ENCODE measurements around the gene KIF14. TPM values are rescaled to one million over a fixed set of nuclear protein-coding genes. Genes with fewer than 3 reads are reported as not detected.

KIF14 gene
- total RNA-seq, 2 donors from 2014 or later: 0.23 to 1.7 TPM

- TF ChIP-seq POLR2A (IDR thresholded peaks at IDR 0.05) (no peak), POLR2AphosphoS5 (IDR thresholded peaks at IDR 0.05) (no peak)
- TF ChIP-seq, protein P1, sequence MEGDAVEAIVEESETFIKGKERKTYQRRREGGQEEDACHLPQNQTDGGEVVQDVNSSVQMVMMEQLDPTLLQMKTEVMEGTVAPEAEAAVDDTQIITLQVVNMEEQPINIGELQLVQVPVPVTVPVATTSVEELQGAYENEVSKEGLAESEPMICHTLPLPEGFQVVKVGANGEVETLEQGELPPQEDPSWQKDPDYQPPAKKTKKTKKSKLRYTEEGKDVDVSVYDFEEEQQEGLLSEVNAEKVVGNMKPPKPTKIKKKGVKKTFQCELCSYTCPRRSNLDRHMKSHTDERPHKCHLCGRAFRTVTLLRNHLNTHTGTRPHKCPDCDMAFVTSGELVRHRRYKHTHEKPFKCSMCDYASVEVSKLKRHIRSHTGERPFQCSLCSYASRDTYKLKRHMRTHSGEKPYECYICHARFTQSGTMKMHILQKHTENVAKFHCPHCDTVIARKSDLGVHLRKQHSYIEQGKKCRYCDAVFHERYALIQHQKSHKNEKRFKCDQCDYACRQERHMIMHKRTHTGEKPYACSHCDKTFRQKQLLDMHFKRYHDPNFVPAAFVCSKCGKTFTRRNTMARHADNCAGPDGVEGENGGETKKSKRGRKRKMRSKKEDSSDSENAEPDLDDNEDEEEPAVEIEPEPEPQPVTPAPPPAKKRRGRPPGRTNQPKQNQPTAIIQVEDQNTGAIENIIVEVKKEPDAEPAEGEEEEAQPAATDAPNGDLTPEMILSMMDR (IDR thresholded peaks at IDR 0.05): no peak
- no peak overlapping the region for H3K27ac ChIP-seq
- no peaks in the 10 kb centered on the region for H3K9me3 ChIP-seq
- no peaks in the 10 kb centered on the region for H3K4me1 ChIP-seq (replicated peaks)
- peaks cover 0 to 2% of the 10 kb centered on the region in 2 donors for H3K36me3 ChIP-seq
- intact Hi-C loops (cut with DNase I): loop anchor here (5.0 kb wide), 1 partner anchor 136 kb away; no protein-coding TSS in a partner anchor
- DNase-seq (ENCODE audit: low spot score): no peak
- H3K4me3 ChIP-seq: no peak overlapping the region
- WGBS: 34% methylated on average over 2 of the region's 2 CpGs
- no peaks in the 10 kb centered on the region for H3K27me3 ChIP-seq (replicated peaks; ENCODE audit: insufficient read depth)
These were observed 45.3 kb upstream of the KIF14 start for GRCh38 chr1:200665861-200666260.

GRCh38 chr1:200660719-200661118 lies 40.2 kb upstream of the KIF14 start:
- Histone ChIP-seq H3K36me3 (peaks cover 0 to 2% of the 10 kb centered on the region in 2 donors), H3K27ac (no peak overlapping the region), H3K27me3 (replicated peaks; ENCODE audit: insufficient read depth) (no peaks in the 10 kb centered on the region), H3K9me3 (no peaks in the 10 kb centered on the region), H3K4me1 (replicated peaks) (no peaks in the 10 kb centered on the region), H3K4me3 (no peak overlapping the region)
- 85% methylated on average over 6 of the region's 6 CpGs for WGBS
- DNase-seq (ENCODE audit: low spot score): no peak
- TF ChIP-seq POLR2A (IDR thresholded peaks at IDR 0.05) (no peak), POLR2AphosphoS5 (IDR thresholded peaks at IDR 0.05) (no peak)
- TF ChIP-seq, protein P1 (IDR thresholded peaks at IDR 0.05): no peak
- intact Hi-C loops (cut with DNase I): no loop called here

- H3K27ac ChIP-seq: no peak overlapping the region
- no peak overlapping the region for H3K4me3 ChIP-seq
- no peaks in the 10 kb centered on the region for H3K4me1 ChIP-seq (replicated peaks)
- no peak for DNase-seq (ENCODE audit: low spot score)
- no peak for TF ChIP-seq POLR2A (IDR thresholded peaks at IDR 0.05)
- WGBS: 74% methylated on average over 1 of the region's 1 CpG
- intact Hi-C loops (cut with DNase I): no loop called here
- H3K27me3 ChIP-seq (replicated peaks; ENCODE audit: insufficient read depth): no peaks in the 10 kb centered on the region
- H3K9me3 ChIP-seq: no peaks in the 10 kb centered on the region
- H3K36me3 ChIP-seq: peaks cover 0 to 2% of the 10 kb centered on the region in 2 donors
These were observed 38.7 kb upstream of the KIF14 start for GRCh38 chr1:200659269-200659668.

GRCh38 chr1:200658037-200658818 lies 37.7 kb upstream of the KIF14 start:
- TF ChIP-seq, protein P1 (IDR thresholded peaks at IDR 0.05): no peak
- TF ChIP-seq POLR2A (IDR thresholded peaks at IDR 0.05) (no peak), POLR2AphosphoS5 (IDR thresholded peaks at IDR 0.05) (no peak)
- WGBS: 97% methylated on average over 4 of the region's 4 CpGs
- Histone ChIP-seq H3K36me3 (peaks cover 0 to 2% of the 10 kb centered on the region in 2 donors), H3K27ac (no peak overlapping the region), H3K4me1 (replicated peaks) (no peaks in the 10 kb centered on the region), H3K27me3 (replicated peaks; ENCODE audit: insufficient read depth) (no peaks in the 10 kb centered on the region), H3K4me3 (no peak overlapping the region), H3K9me3 (no peaks in the 10 kb centered on the region)
- DNase-seq (ENCODE audit: low spot score): no peak
- intact Hi-C loops (cut with DNase I): no loop called here

DNA sequence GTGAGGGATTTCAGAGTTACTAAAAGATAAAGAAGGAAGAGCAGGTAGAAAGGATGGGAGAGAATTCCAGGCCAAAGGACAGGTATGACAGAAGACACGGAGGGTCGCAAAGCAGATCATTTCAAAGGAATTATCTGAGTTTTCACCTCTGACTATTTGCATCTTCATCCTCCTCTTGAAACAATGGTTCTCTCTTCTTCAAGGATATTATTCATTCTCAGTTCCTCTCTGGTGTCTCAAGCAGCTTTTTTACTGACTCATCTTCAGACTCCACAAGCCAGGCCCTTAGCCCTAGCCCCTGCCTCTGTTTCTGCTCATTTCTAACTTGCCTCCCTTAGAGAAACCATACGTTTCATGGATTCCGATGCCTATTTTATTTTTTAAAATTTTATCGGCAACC lies 34.1 kb upstream of the KIF14 start:
- TF ChIP-seq POLR2AphosphoS5 (IDR thresholded peaks at IDR 0.05): no peak
- no peak for TF ChIP-seq POLR2A (IDR thresholded peaks at IDR 0.05)
- TF ChIP-seq, protein P1 (IDR thresholded peaks at IDR 0.05): no peak
- Histone ChIP-seq H3K4me1 (replicated peaks) (no peaks in the 10 kb centered on the region), H3K36me3 (no peaks in the 10 kb centered on the region), H3K27me3 (replicated peaks; ENCODE audit: insufficient read depth) (no peaks in the 10 kb centered on the region), H3K27ac (no peak overlapping the region), H3K4me3 (no peak overlapping the region), H3K9me3 (no peaks in the 10 kb centered on the region)
- 93% methylated on average over 5 of the region's 5 CpGs for WGBS
- intact Hi-C loops (cut with DNase I): no loop called here
- DNase-seq (ENCODE audit: low spot score): no peak
